Smooth muscle cell (in vitro differentiated cells): ENCODE data around the gene C22orf15. TPM values are rescaled to one million over a fixed set of nuclear protein-coding genes. Genes with fewer than 3 reads are reported as not detected.

Experiments
- DNase-seq: peaks from one replicate; lab custom pipeline; 2025; ENCODE audit not compliant: unreplicated experiment; lab: John Stamatoyannopoulos, UW
- H2AFZ ChIP-seq: fragments of 200-600 bp; sonication (generic); 2 replicates; pipeline ENCODE4 v1.6.0; 2016; ENCODE audit warnings: antibody characterized with exemption, low read depth, mild to moderate bottlenecking
- H3F3A ChIP-seq: fragments of 200-600 bp; sonication (generic); 2 replicates; pipeline ENCODE4 v1.6.0; 2017; ENCODE audit warnings: antibody characterized with exemption, low read depth
- H3K27ac ChIP-seq: fragments of 200-600 bp; sonication (generic); 2 replicates; pipeline ENCODE4 v1.5.1; 2016; ENCODE audit warnings: low read depth, mild to moderate bottlenecking
- H3K27me3 ChIP-seq: fragments of 200-600 bp; sonication (generic); 2 replicates; pipeline ENCODE4 v1.6.1; 2016; ENCODE audit warnings: low read depth, mild to moderate bottlenecking
- H3K36me3 ChIP-seq: fragments of 200-600 bp; sonication (generic); 2 replicates; pipeline ENCODE4 v1.5.1; 2016; ENCODE audit warnings: low read depth
- H3K4me1 ChIP-seq: fragments of 200-600 bp; sonication (generic); 2 replicates; pipeline ENCODE4 v1.5.1; 2016; ENCODE audit warnings: low read depth
- H3K4me2 ChIP-seq: fragments of 200-600 bp; sonication (generic); 2 replicates; pipeline ENCODE4 v1.6.0; 2016; ENCODE audit warnings: mild to moderate bottlenecking
- H3K4me3 ChIP-seq: fragments of 200-600 bp; sonication (generic); 2 replicates; pipeline ENCODE4 v1.5.1; 2016; ENCODE audit warnings: mild to moderate bottlenecking
- H3K79me2 ChIP-seq: fragments of 200-600 bp; sonication (generic); 2 replicates; pipeline ENCODE4 v1.6.0; 2016; ENCODE audit warnings: low read depth, mild to moderate bottlenecking
- H3K9ac ChIP-seq: fragments of 200-600 bp; sonication (generic); 2 replicates; pipeline ENCODE4 v1.6.0; 2016; ENCODE audit warnings: low read depth
- H3K9me3 ChIP-seq: fragments of 200-600 bp; sonication (generic); replicated peaks from 2 replicates; pipeline ENCODE4 v1.5.1; 2016; ENCODE audit warnings: low read depth
- H4K20me1 ChIP-seq: fragments of 200-600 bp; sonication (generic); 2 replicates; pipeline ENCODE4 v1.6.0; 2016; ENCODE audit warnings: low read depth
- CTCF ChIP-seq: fragments of 200-600 bp; sonication (generic); IDR thresholded peaks from 2 replicates; pipeline ENCODE4 v1.5.1; 2017; ENCODE audit warnings: borderline replicate concordance, mild to moderate bottlenecking, antibody characterized with exemption; ENCODE audit not compliant: insufficient read depth, poor library complexity, severe bottlenecking
- WGBS: methylation state at CpG from one replicate; pipeline ENCODE4 v1.1.7; 2016; ENCODE audit warnings: low lambda C conversion rate; 5-methylcytosine and 5-hydroxymethylcytosine counted together
- polyA plus RNA-seq: library from polyadenylated mRNA; unstranded; fragments of >200 nt; fragmentation: Nextera tagmentation; extraction: Ambion mirVana; gene quantifications from 2 replicates; pipeline ENCODE4 v1.2.1, GENCODE V29; 2016
- total RNA-seq: library from RNA; depleted of rRNA; stranded (reverse); fragments of >200 nt; gene quantifications from 2 replicates; pipeline ENCODE4 v1.2.3, GENCODE V29; 2014

The C22orf15 gene
- total and polyA plus RNA-seq, 2 experiments from 2014 or later = 1.5 TPM; not detected in 1

- Histone ChIP-seq H3K9ac (peak within 1 kb of the TSS; percentile 83), H3K79me2 (peaks cover 38% of the 10 kb centered on the region), H3K4me1 (peaks cover 11% of the 10 kb centered on the region), H3K27me3 (no peaks in the 10 kb centered on the region), H3K4me3 (peak within 1 kb of the TSS; percentile 94), H2AFZ (peak within 1 kb of the TSS; percentile 94), H3K36me3 (no peaks in the 10 kb centered on the region), H4K20me1 (peaks cover 21% of the 10 kb centered on the region), H3F3A (no peaks in the 10 kb centered on the region), H3K4me2 (peak within 1 kb of the TSS; percentile 98), H3K27ac (peak within 1 kb of the TSS; percentile 90), H3K9me3 (no peaks in the 10 kb centered on the region)
- WGBS = under 1% methylated on average over 44 of the region's 78 CpGs
- DNase-seq = peak; percentile 51
- peak; percentile 20 for TF ChIP-seq CTCF
Measured at GRCh38 chr22:23750714-23751440, 11.9 kb upstream of the C22orf15 start, which contains the start of gene ZNF70. Gene ZNF70, minus strand, starts transcription at chr22:23751112. Its CDS starts 5,972 bp downstream, at chr22:23745140.

- peaks cover 17% of the 10 kb centered on the region for H4K20me1 ChIP-seq
- H3K4me2 ChIP-seq = peak overlapping the region; percentile 98
- peak overlapping the region; percentile 90 for H3K27ac ChIP-seq
- no peaks in the 10 kb centered on the region for H3K36me3 ChIP-seq
- TF ChIP-seq CTCF = no peak
- H3K4me1 ChIP-seq = peaks cover 11% of the 10 kb centered on the region
- peak overlapping the region; percentile 94 for H3K4me3 ChIP-seq
- DNase-seq = no peak
- H3K9me3 ChIP-seq = no peaks in the 10 kb centered on the region
- peak overlapping the region; percentile 93 for H2AFZ ChIP-seq
- H3K79me2 ChIP-seq = peaks cover 38% of the 10 kb centered on the region
- H3F3A ChIP-seq = no peaks in the 10 kb centered on the region
- WGBS = 24% methylated on average over 21 of the region's 22 CpGs
- H3K27me3 ChIP-seq = no peaks in the 10 kb centered on the region
- peak overlapping the region; percentile 83 for H3K9ac ChIP-seq
Measured at GRCh38 chr22:23751441-23751996, 11.3 kb upstream of the C22orf15 start.

GRCh38 chr22:23752090-23752691 is 10.6 kb upstream of the C22orf15 start:
- Histone ChIP-seq H3F3A (no peaks in the 10 kb centered on the region), H4K20me1 (peaks cover 10% of the 10 kb centered on the region), H3K27me3 (no peaks in the 10 kb centered on the region), H3K79me2 (peaks cover 33% of the 10 kb centered on the region), H3K9me3 (no peaks in the 10 kb centered on the region), H3K4me2 (no peak overlapping the region), H3K36me3 (no peaks in the 10 kb centered on the region), H3K9ac (no peak overlapping the region), H3K4me1 (peaks cover 11% of the 10 kb centered on the region), H2AFZ (no peak overlapping the region), H3K27ac (no peak overlapping the region), H3K4me3 (no peak overlapping the region)
- DNase-seq = no peak
- 97% methylated on average over 9 of the region's 9 CpGs for WGBS
- TF ChIP-seq CTCF = no peak
